Measurements from ENCODE around the gene PTPRG. TPM values are rescaled to one million over a fixed set of nuclear protein-coding genes. Genes with fewer than 3 reads are reported as not detected.

The PTPRG gene
- total and polyA plus RNA-seq, 2 donors, result 3.9 to 4.1 TPM

- no peak overlapping the region for H3K27ac ChIP-seq (ENCODE audit: low read depth in 1 of 2, low read length in 1 of 2)
- H3K27me3 ChIP-seq (ENCODE audit: control insufficient read depth in 2 of 2, insufficient read depth in 1 of 2, low read length in 1 of 2), result no peaks in the 10 kb centered on the region
- no peaks in the 10 kb centered on the region for H3K4me1 ChIP-seq (ENCODE audit: control insufficient read depth in 2 of 2, insufficient read depth in 2 of 2, low read length in 2 of 2)
- no peaks in the 10 kb centered on the region for H3K36me3 ChIP-seq (ENCODE audit: control insufficient read depth in 2 of 2, insufficient read depth in 2 of 2, low read length in 1 of 2)
- DNase-seq (ENCODE audit: low read depth in 6 of 9, low spot score in 9 of 9), result no peak
- no peaks in the 10 kb centered on the region for H3K9me3 ChIP-seq (ENCODE audit: control insufficient read depth in 2 of 2, insufficient read depth in 1 of 2, low read length in 1 of 2)
- WGBS, result 86% methylated on average over 7 of the region's 7 CpGs
- H3K4me3 ChIP-seq (ENCODE audit: low read length in 2 of 2), result no peak overlapping the region
These were observed 623.2 kb downstream of the PTPRG start for GRCh38 chr3:62184559-62184958.

DNA sequence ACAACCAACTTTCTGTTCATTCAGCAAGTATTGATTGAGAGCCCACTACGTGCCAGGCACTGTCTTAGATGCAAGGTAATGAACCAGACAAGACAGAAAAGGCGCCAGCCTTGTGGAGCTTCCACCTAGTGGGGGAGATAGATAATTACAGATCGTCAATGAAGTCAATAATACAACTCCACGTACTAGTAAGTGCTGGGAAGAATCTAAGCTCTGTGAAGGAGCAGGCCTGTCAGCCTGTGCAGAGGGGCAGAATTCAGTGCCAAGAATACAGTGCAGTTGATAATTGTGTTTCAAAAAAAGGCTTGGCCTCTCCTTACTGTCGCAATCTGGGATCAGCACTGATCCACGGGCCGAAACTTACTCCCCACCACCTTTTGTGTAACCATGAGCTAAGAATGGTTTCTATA is 625.7 kb downstream of the PTPRG start:
- no peaks in the 10 kb centered on the region for H3K36me3 ChIP-seq (ENCODE audit: control insufficient read depth in 2 of 2, insufficient read depth in 2 of 2, low read length in 1 of 2)
- H3K9me3 ChIP-seq (ENCODE audit: control insufficient read depth in 2 of 2, insufficient read depth in 1 of 2, low read length in 1 of 2), result no peaks in the 10 kb centered on the region
- 85% methylated on average over 7 of the region's 7 CpGs for WGBS
- no peak overlapping the region for H3K4me3 ChIP-seq (ENCODE audit: low read length in 2 of 2)
- no peak for DNase-seq (ENCODE audit: low read depth in 6 of 9, low spot score in 9 of 9)
- H3K27me3 ChIP-seq (ENCODE audit: control insufficient read depth in 2 of 2, insufficient read depth in 1 of 2, low read length in 1 of 2), result no peaks in the 10 kb centered on the region
- H3K4me1 ChIP-seq (ENCODE audit: control insufficient read depth in 2 of 2, insufficient read depth in 2 of 2, low read length in 2 of 2), result no peaks in the 10 kb centered on the region
- H3K27ac ChIP-seq (ENCODE audit: low read depth in 1 of 2, low read length in 1 of 2), result no peak overlapping the region

DNA sequence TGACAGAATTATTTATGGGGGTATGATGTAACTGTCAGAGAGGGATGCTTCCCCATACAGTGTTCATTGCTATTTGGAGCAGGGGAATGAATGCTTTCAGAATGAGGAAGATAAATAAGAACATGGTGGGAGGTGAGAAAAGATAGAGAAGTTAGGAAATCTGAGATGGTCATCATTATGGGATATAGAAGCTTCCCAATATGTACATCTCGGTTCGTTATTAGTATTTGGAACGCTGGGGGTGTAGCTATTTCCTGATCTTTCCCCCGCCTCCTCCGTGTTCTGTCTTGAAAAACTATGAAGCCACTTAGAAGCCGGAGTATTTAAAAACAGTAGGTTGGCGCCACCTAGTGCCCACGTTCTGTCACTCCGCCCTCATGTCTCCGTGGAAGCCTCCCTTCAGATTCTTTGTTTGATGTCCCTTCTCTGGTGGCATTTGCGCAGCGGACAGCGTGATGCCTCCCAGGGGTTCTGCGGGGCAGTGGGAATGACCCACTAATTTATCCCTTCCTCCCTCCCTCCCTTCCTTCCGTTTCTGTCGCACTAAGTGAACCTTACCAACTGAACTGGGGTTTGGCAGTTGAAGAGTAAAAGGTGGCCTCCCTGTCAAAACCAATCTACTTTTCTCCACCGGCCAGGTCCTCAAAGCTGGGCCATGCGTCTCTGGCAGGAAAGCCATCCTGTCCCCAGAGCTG is 627.5 kb downstream of the PTPRG start:
- DNase-seq (ENCODE audit: low read depth in 6 of 9, low spot score in 9 of 9), result peak; percentile 35 to 78 (median 54)
- Histone ChIP-seq H3K4me1 (ENCODE audit: control insufficient read depth in 2 of 2, insufficient read depth in 2 of 2, low read length in 2 of 2) (no peaks in the 10 kb centered on the region), H3K27ac (ENCODE audit: low read depth in 1 of 2, low read length in 1 of 2) (no peak overlapping the region), H3K4me3 (ENCODE audit: low read length in 2 of 2) (no peak overlapping the region), H3K27me3 (ENCODE audit: control insufficient read depth in 2 of 2, insufficient read depth in 1 of 2, low read length in 1 of 2) (no peaks in the 10 kb centered on the region), H3K9me3 (ENCODE audit: control insufficient read depth in 2 of 2, insufficient read depth in 1 of 2, low read length in 1 of 2) (no peaks in the 10 kb centered on the region), H3K36me3 (ENCODE audit: control insufficient read depth in 2 of 2, insufficient read depth in 2 of 2, low read length in 1 of 2) (no peaks in the 10 kb centered on the region)
- 10% methylated on average over 18 of the region's 18 CpGs for WGBS

GRCh38 chr3:62189376-62189698 is 628.0 kb downstream of the PTPRG start:
- Histone ChIP-seq H3K36me3 (ENCODE audit: control insufficient read depth in 2 of 2, insufficient read depth in 2 of 2, low read length in 1 of 2) (no peaks in the 10 kb centered on the region), H3K4me3 (ENCODE audit: low read length in 2 of 2) (no peak overlapping the region), H3K9me3 (ENCODE audit: control insufficient read depth in 2 of 2, insufficient read depth in 1 of 2, low read length in 1 of 2) (no peaks in the 10 kb centered on the region), H3K27ac (ENCODE audit: low read depth in 1 of 2, low read length in 1 of 2) (no peak overlapping the region), H3K4me1 (ENCODE audit: control insufficient read depth in 2 of 2, insufficient read depth in 2 of 2, low read length in 2 of 2) (no peaks in the 10 kb centered on the region), H3K27me3 (ENCODE audit: control insufficient read depth in 2 of 2, insufficient read depth in 1 of 2, low read length in 1 of 2) (no peaks in the 10 kb centered on the region)
- WGBS, result 95% methylated on average over 9 of the region's 9 CpGs
- no peak for DNase-seq (ENCODE audit: low read depth in 6 of 9, low spot score in 9 of 9)

DNA sequence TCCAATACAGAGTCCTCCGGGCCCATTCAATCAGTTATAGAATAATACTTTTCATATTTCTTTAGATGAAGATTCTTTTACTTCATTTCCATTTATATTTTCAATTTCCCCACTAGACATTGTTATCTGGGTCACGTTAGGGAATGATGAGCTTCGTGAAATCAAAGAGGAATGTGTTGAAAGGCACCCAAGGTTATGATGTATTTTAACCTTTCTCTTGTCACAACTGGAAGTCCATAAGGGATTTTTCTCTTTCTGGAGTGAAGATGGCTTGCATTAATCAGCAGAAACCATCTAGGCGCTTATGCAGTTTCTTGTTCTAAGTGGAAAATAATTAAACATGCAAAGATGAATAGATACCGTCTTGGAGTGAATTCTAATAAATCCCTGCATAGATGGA is 631.5 kb downstream of the PTPRG start:
- Histone ChIP-seq H3K9me3 (ENCODE audit: control insufficient read depth in 2 of 2, insufficient read depth in 1 of 2, low read length in 1 of 2) (no peaks in the 10 kb centered on the region), H3K27me3 (ENCODE audit: control insufficient read depth in 2 of 2, insufficient read depth in 1 of 2, low read length in 1 of 2) (no peaks in the 10 kb centered on the region), H3K4me3 (ENCODE audit: low read length in 2 of 2) (no peak overlapping the region), H3K27ac (ENCODE audit: low read depth in 1 of 2, low read length in 1 of 2) (no peak overlapping the region), H3K4me1 (ENCODE audit: control insufficient read depth in 2 of 2, insufficient read depth in 2 of 2, low read length in 2 of 2) (no peaks in the 10 kb centered on the region), H3K36me3 (ENCODE audit: control insufficient read depth in 2 of 2, insufficient read depth in 2 of 2, low read length in 1 of 2) (no peaks in the 10 kb centered on the region)
- no peak for DNase-seq (ENCODE audit: low read depth in 6 of 9, low spot score in 9 of 9)
- WGBS, result 94% methylated on average over 5 of the region's 5 CpGs

DNA sequence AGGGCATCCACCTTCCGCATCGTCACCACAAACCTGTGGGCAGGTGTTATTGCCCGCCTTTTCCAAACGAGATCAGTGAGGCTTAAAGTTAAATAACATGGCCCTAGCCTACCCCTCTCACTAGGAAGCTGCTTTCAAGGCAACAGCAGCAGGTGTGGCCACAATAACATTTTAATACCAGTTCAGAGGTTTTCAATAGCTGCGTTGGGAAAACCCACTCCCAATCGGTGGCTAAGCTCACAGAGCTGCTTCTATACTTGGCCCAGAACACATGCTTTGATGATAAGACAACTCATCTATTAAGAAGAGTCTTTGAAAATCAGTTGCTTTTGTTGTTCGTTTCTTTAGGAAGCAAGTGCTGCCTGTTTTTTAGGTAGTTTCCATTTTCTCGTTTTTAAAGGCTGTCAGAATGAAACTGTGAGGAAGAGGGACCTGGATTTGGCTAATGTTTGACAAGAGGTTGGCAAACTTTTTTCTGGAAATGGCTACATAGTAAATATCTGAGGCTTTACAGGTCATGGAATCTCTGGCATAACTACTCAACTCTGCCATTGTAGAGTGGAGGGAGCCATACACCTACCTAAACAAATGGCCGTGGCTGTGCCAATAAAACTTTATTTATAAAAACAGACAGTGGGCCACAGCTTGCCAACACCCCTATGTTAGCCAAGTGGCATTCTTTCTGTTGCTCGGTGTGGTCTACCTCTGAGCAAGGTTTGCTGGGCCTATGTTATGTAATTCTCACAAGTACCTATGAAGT is 632.4 kb downstream of the PTPRG start:
- H3K27me3 ChIP-seq (ENCODE audit: control insufficient read depth in 2 of 2, insufficient read depth in 1 of 2, low read length in 1 of 2), result no peaks in the 10 kb centered on the region
- no peaks in the 10 kb centered on the region for H3K36me3 ChIP-seq (ENCODE audit: control insufficient read depth in 2 of 2, insufficient read depth in 2 of 2, low read length in 1 of 2)
- no peak overlapping the region for H3K27ac ChIP-seq (ENCODE audit: low read depth in 1 of 2, low read length in 1 of 2)
- no peaks in the 10 kb centered on the region for H3K4me1 ChIP-seq (ENCODE audit: control insufficient read depth in 2 of 2, insufficient read depth in 2 of 2, low read length in 2 of 2)
- DNase-seq (ENCODE audit: low read depth in 6 of 9, low spot score in 9 of 9), result no peak
- WGBS, result 93% methylated on average over 10 of the region's 10 CpGs
- H3K4me3 ChIP-seq (ENCODE audit: low read length in 2 of 2), result no peak overlapping the region
- no peaks in the 10 kb centered on the region for H3K9me3 ChIP-seq (ENCODE audit: control insufficient read depth in 2 of 2, insufficient read depth in 1 of 2, low read length in 1 of 2)

DNA sequence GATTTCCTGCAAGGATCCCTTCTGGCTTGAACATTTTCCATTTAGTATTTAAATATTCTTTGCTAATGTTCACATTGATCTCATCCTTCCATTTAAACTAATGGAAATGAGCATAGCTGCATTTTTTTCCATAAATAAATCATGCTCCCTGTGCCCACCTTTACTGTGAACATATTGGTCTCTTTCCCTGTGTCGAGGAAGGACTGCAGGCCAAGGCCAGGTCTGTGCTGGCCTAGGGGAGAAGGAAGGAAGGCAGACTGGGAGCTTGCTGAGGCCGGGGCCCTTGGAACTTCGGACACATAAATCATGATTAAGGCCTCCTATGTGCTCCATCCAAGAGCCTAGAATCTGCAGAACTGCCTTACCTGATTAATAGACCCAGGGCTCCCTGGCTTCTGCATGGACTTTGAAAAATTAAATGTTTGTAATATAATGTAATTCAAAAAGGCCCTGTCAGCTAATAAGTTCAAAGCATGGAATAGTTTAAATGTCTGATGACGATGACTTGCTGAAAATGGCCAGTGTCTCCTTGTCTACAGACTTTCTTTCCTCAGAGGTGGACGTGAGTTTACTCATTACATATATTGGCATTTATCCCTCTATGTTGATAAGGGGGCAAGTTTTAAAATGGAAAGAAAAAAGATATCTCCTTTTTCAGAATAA is 636.1 kb downstream of the PTPRG start:
- no peak for DNase-seq (ENCODE audit: low read depth in 6 of 9, low spot score in 9 of 9)

DNA sequence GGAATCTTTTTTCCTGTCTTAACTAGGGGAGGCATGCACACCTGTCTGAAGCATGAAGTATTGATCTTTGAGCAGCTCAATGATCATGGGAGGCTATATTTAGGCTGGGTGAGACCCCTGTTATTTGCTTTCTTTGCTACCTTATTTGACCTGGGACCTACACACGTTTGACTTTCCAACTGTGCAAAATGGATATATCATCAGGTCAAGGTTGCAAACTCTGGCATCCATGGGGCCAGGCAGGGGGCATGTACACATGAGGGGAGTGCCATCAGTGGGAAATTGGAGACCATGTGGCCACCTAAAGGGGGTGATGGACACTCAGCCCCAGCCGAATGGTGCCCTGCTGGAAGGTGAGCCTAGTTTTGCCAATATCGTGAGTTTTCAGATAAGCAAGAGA is 637.8 kb downstream of the PTPRG start:
- H3K27me3 ChIP-seq (ENCODE audit: control insufficient read depth in 2 of 2, insufficient read depth in 1 of 2, low read length in 1 of 2), result no peaks in the 10 kb centered on the region
- no peak overlapping the region for H3K4me3 ChIP-seq (ENCODE audit: low read length in 2 of 2)
- DNase-seq (ENCODE audit: low read depth in 6 of 9, low spot score in 9 of 9), result no peak
- H3K36me3 ChIP-seq (ENCODE audit: control insufficient read depth in 2 of 2, insufficient read depth in 2 of 2, low read length in 1 of 2), result no peaks in the 10 kb centered on the region
- no peaks in the 10 kb centered on the region for H3K4me1 ChIP-seq (ENCODE audit: control insufficient read depth in 2 of 2, insufficient read depth in 2 of 2, low read length in 2 of 2)
- WGBS, result 91% methylated on average over 3 of the region's 3 CpGs
- H3K27ac ChIP-seq (ENCODE audit: low read depth in 1 of 2, low read length in 1 of 2), result no peak overlapping the region
- H3K9me3 ChIP-seq (ENCODE audit: control insufficient read depth in 2 of 2, insufficient read depth in 1 of 2, low read length in 1 of 2), result no peaks in the 10 kb centered on the region

More for the DNA sequence above, 636.1 kb downstream of the PTPRG start:
- Histone ChIP-seq H3K27ac (ENCODE audit: low read depth in 1 of 2, low read length in 1 of 2) (no peak overlapping the region), H3K27me3 (ENCODE audit: control insufficient read depth in 2 of 2, insufficient read depth in 1 of 2, low read length in 1 of 2) (no peaks in the 10 kb centered on the region), H3K4me1 (ENCODE audit: control insufficient read depth in 2 of 2, insufficient read depth in 2 of 2, low read length in 2 of 2) (no peaks in the 10 kb centered on the region), H3K36me3 (ENCODE audit: control insufficient read depth in 2 of 2, insufficient read depth in 2 of 2, low read length in 1 of 2) (no peaks in the 10 kb centered on the region), H3K4me3 (ENCODE audit: low read length in 2 of 2) (no peak overlapping the region), H3K9me3 (ENCODE audit: control insufficient read depth in 2 of 2, insufficient read depth in 1 of 2, low read length in 1 of 2) (no peaks in the 10 kb centered on the region)
- WGBS, result 94% methylated on average over 5 of the region's 5 CpGs

DNA sequence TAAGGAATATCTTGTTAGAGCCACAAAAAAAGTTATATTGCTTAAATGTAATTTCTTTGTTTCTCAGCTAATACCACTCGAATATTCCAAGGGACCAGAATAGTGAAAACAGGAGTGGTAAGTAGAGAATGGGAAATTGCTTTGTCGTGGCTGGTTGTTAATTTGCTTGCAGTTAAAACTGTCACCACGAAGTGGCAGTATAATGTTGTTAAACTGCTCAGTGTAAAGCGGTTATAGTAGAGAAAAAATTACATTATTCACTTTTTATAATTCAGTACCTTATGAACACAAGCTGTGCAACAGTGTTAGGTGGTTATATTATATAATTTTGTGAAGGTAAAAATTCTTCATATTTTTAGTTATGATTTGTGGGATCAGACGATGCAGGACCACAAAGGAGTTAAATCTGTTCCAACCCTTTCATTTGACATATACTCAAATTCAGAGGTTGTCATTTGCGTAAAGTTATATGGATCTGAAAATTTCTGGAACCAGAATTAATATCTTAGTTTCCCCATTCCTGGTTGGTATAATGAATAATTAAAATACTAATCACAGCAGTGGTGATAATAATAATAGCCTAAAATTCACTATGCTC is 640.2 kb downstream of the PTPRG start:
- peak in 2 of 9 donors; percentile 4 to 21 for DNase-seq (ENCODE audit: low read depth in 6 of 9, low spot score in 9 of 9)
- 41% methylated on average over 6 of the region's 6 CpGs for WGBS
- H3K4me3 ChIP-seq (ENCODE audit: low read length in 2 of 2), result no peak overlapping the region

More for the DNA sequence above, 640.2 kb downstream of the PTPRG start:
- Histone ChIP-seq H3K9me3 (ENCODE audit: control insufficient read depth in 2 of 2, insufficient read depth in 1 of 2, low read length in 1 of 2) (no peaks in the 10 kb centered on the region), H3K36me3 (ENCODE audit: control insufficient read depth in 2 of 2, insufficient read depth in 2 of 2, low read length in 1 of 2) (no peaks in the 10 kb centered on the region), H3K4me1 (ENCODE audit: control insufficient read depth in 2 of 2, insufficient read depth in 2 of 2, low read length in 2 of 2) (no peaks in the 10 kb centered on the region), H3K27me3 (ENCODE audit: control insufficient read depth in 2 of 2, insufficient read depth in 1 of 2, low read length in 1 of 2) (no peaks in the 10 kb centered on the region), H3K27ac (ENCODE audit: low read depth in 1 of 2, low read length in 1 of 2) (no peak overlapping the region)
